ENCODE results near the gene THRB. TPM values are rescaled to one million over a fixed set of nuclear protein-coding genes. Genes with fewer than 3 reads are reported as not detected.

Gene THRB
- polyA plus RNA-seq, 1 experiment, result 0.83 TPM

GRCh38 chr3:24141548-24141947, 353.1 kb downstream of the THRB start:
- ChIA-PET CTCF (no interaction called here), POLR2A (no interaction called here)
- Histone ChIP-seq H3K27me3 (ENCODE audit: control insufficient read depth, insufficient read depth, low read length) (no peaks in the 10 kb centered on the region), H3K4me3 (ENCODE audit: low read depth, low read length) (no peak overlapping the region), H3K36me3 (ENCODE audit: control insufficient read depth, insufficient read depth, low read length) (no peaks in the 10 kb centered on the region)
- TF ChIP-seq CTCF (IDR thresholded peaks at IDR 0.05; ENCODE audit: insufficient read depth, low read depth, low read length), result no peak
- DNase-seq (ENCODE audit: low read depth), result no peak

GRCh38 chr3:24139463-24140412, 354.9 kb downstream of the THRB start:
- H3K4me3 ChIP-seq (ENCODE audit: low read depth, low read length), result no peak overlapping the region
- no peak for DNase-seq (ENCODE audit: low read depth)
- CTCF ChIA-PET, result interaction anchor here (0.7 to 1.3 kb wide), 4 partner anchors 8 to 1391 kb away, joined by 3 to 4 read pairs (median 3); no protein-coding TSS in a partner anchor
- H3K27me3 ChIP-seq (ENCODE audit: control insufficient read depth, insufficient read depth, low read length), result no peaks in the 10 kb centered on the region
- no peaks in the 10 kb centered on the region for H3K36me3 ChIP-seq (ENCODE audit: control insufficient read depth, insufficient read depth, low read length)
- TF ChIP-seq CTCF (IDR thresholded peaks at IDR 0.05; ENCODE audit: insufficient read depth, low read depth, low read length), result no peak
- POLR2A ChIA-PET, result no interaction called here

GRCh38 chr3:24138876-24139256, 355.8 kb downstream of the THRB start:
- no peak overlapping the region for H3K4me3 ChIP-seq (ENCODE audit: low read depth, low read length)
- TF ChIP-seq CTCF (IDR thresholded peaks at IDR 0.05; ENCODE audit: insufficient read depth, low read depth, low read length), result no peak
- H3K36me3 ChIP-seq (ENCODE audit: control insufficient read depth, insufficient read depth, low read length), result no peaks in the 10 kb centered on the region
- H3K27me3 ChIP-seq (ENCODE audit: control insufficient read depth, insufficient read depth, low read length), result no peaks in the 10 kb centered on the region
- ChIA-PET POLR2A (no interaction called here), CTCF (interaction anchor here (0.9 kb wide), 1 partner anchor 142 kb away, joined by 3 read pairs; no protein-coding TSS in a partner anchor)
- DNase-seq (ENCODE audit: low read depth), result no peak

GRCh38 chr3:24137958-24138875, 356.4 kb downstream of the THRB start:
- DNase-seq (ENCODE audit: low read depth), result no peak
- H3K4me3 ChIP-seq (ENCODE audit: low read depth, low read length), result no peak overlapping the region
- no peaks in the 10 kb centered on the region for H3K27me3 ChIP-seq (ENCODE audit: control insufficient read depth, insufficient read depth, low read length)
- TF ChIP-seq CTCF (IDR thresholded peaks at IDR 0.05; ENCODE audit: insufficient read depth, low read depth, low read length), result no peak
- H3K36me3 ChIP-seq (ENCODE audit: control insufficient read depth, insufficient read depth, low read length), result no peaks in the 10 kb centered on the region
- CTCF ChIA-PET, result interaction anchor here (0.7 to 0.8 kb wide), 2 partner anchors 20 to 61 kb away, joined by 3 read pairs; no protein-coding TSS in a partner anchor
- POLR2A ChIA-PET, result no interaction called here

GRCh38 chr3:24137334-24137733, 357.3 kb downstream of the THRB start:
- ChIA-PET POLR2A (no interaction called here), CTCF (interaction anchor here (0.7 to 0.8 kb wide), 2 partner anchors 19 to 61 kb away, joined by 3 read pairs; no protein-coding TSS in a partner anchor)
- no peak for DNase-seq (ENCODE audit: low read depth)
- Histone ChIP-seq H3K36me3 (ENCODE audit: control insufficient read depth, insufficient read depth, low read length) (no peaks in the 10 kb centered on the region), H3K27me3 (ENCODE audit: control insufficient read depth, insufficient read depth, low read length) (no peaks in the 10 kb centered on the region), H3K4me3 (ENCODE audit: low read depth, low read length) (no peak overlapping the region)
- TF ChIP-seq CTCF (IDR thresholded peaks at IDR 0.05; ENCODE audit: insufficient read depth, low read depth, low read length), result no peak
